HL-60 (cell line): ENCODE data around the gene CHID1.

ENCODE experiments used
- CTCF ChIP-seq: IDR thresholded peaks from one replicate; pipeline ENCODE4 v1.5.1; 2011; ENCODE audit warnings: low read length, control low read depth, inconsistent platforms; ENCODE audit not compliant: insufficient read depth
- POLR2AphosphoS5 ChIP-seq: IDR thresholded peaks from 2 replicates; pipeline ENCODE4 v1.6.1; 2012; ENCODE audit warnings: low read depth

GRCh38 chr11:933936-934335 lies 23.3 kb upstream of the CHID1 start:
- TF ChIP-seq POLR2AphosphoS5 (no peak), CTCF (no peak)
